K562 (cell line): ENCODE measurements around the gene ENDOD1. TPM values are rescaled to one million over a fixed set of nuclear protein-coding genes. Genes with fewer than 3 reads are reported as not detected.

Experiments used
- BDP1 ChIP-seq: IDR thresholded peaks from 3 replicates; pipeline ENCODE4 v1.6.1; 2011; ENCODE audit not compliant: insufficient read length, insufficient read depth
- CCNT2 ChIP-seq: IDR thresholded peaks from 2 replicates; pipeline ENCODE4 v1.6.1; 2011; ENCODE audit warnings: borderline replicate concordance, low read depth, mild to moderate bottlenecking, moderate library complexity, mixed read lengths, low read length; ENCODE audit not compliant: insufficient read length; ENCODE audit errors: extremely low read depth
- CGGBP1 ChIP-seq: fragments of 250-450 bp; sonication (Bioruptor Pico); IDR thresholded peaks from 2 replicates; pipeline ENCODE4 v1.9.0; 2021; ENCODE audit warnings: mild to moderate bottlenecking
- HEY1 ChIP-seq: fragments of 250-450 bp; sonication (Bioruptor Pico); IDR thresholded peaks from 2 replicates; pipeline ENCODE4 v1.5.0; 2020; ENCODE audit warnings: mild to moderate bottlenecking, moderate library complexity, borderline replicate concordance
- HNRNPK ChIP-seq: fragments of 200-400 bp; formaldehyde crosslinking; IDR thresholded peaks from one replicate; pipeline ENCODE4 v1.6.1; 2018; ENCODE audit warnings: mild to moderate bottlenecking, low read depth, low read length; ENCODE audit not compliant: poor library complexity, severe bottlenecking
- KLF10 ChIP-seq: fragments of 250-450 bp; sonication (Bioruptor Pico); IDR thresholded peaks from 2 replicates; pipeline ENCODE4 v1.6.1; 2021; ENCODE audit warnings: matching md5 sums
- LARP7 ChIP-seq: fragments of 450-650 bp; IDR thresholded peaks from 2 replicates; pipeline ENCODE4 v1.6.1; 2016
- MCM5 ChIP-seq: fragments of 450-650 bp; IDR thresholded peaks from 2 replicates; pipeline ENCODE4 v1.6.1; 2016; ENCODE audit warnings: low read depth
- PCBP1 ChIP-seq: fragments of 200-400 bp; formaldehyde crosslinking; IDR thresholded peaks from 2 replicates; pipeline ENCODE4 v1.6.1; 2018; ENCODE audit warnings: mild to moderate bottlenecking, low read depth, low read length; ENCODE audit not compliant: poor library complexity, severe bottlenecking
- PYGO2 ChIP-seq: fragments of 450-650 bp; IDR thresholded peaks from 2 replicates; pipeline ENCODE4 v1.6.1; 2016; ENCODE audit warnings: mild to moderate bottlenecking, missing genetic modification characterization, moderate library complexity, missing compliant biosample characterization
- SMAD1 ChIP-seq: fragments of 150-350 bp; IDR thresholded peaks from 2 replicates; pipeline ENCODE4 v1.6.1; 2014; ENCODE audit warnings: low read length, low read depth; ENCODE audit not compliant: partially characterized antibody
- TAF1 ChIP-seq: IDR thresholded peaks from 2 replicates; pipeline ENCODE4 v1.6.1; 2011; ENCODE audit warnings: mild to moderate bottlenecking, low read length, moderate library complexity; ENCODE audit not compliant: insufficient read depth, control insufficient read depth, severe bottlenecking; ENCODE audit errors: extremely low read depth
- TGIF2 ChIP-seq: sonication (generic); formaldehyde crosslinking; IDR thresholded peaks from 2 replicates; pipeline ENCODE4 v1.8.1; 2022; ENCODE audit warnings: mild to moderate bottlenecking, missing genetic modification reagents, moderate library complexity
- THAP12 ChIP-seq: fragments of 250-450 bp; sonication (Bioruptor Pico); IDR thresholded peaks from 2 replicates; pipeline ENCODE4 v1.9.0; 2021; ENCODE audit warnings: mild to moderate bottlenecking, inconsistent platforms
- TOE1 ChIP-seq, 2 experiments: fragments of 450-650 bp in 1 of 2; sonication (generic) in 1 of 2; formaldehyde crosslinking in 1 of 2; IDR thresholded peaks; 2 replicates each; pipeline versions ENCODE4 v1.7.1 to v1.8.0; 2016 to 2022; ENCODE audit warnings: borderline replicate concordance in 2 of 2, mild to moderate bottlenecking in 2 of 2, antibody characterized with exemption in 1 of 2, inconsistent platforms in 1 of 2, low read depth in 1 of 2, missing genetic modification reagents in 1 of 2, moderate library complexity in 1 of 2
- ZBTB33 ChIP-seq: sonication (generic); formaldehyde crosslinking; IDR thresholded peaks from 2 replicates; pipeline ENCODE4 v1.8.1; 2023; ENCODE audit warnings: mild to moderate bottlenecking, missing genetic modification reagents
- ZBTB43 ChIP-seq: sonication (generic); formaldehyde crosslinking; IDR thresholded peaks from 2 replicates; pipeline ENCODE4 v1.8.0; 2023; ENCODE audit warnings: mild to moderate bottlenecking, missing genetic modification reagents
- ZNF778 ChIP-seq: fragments of 450-650 bp; formaldehyde crosslinking; IDR thresholded peaks from 2 replicates; pipeline ENCODE4 v1.4.0; 2020; ENCODE audit warnings: mild to moderate bottlenecking, moderate library complexity
- ZZZ3 ChIP-seq: fragments of 450-650 bp; IDR thresholded peaks from 2 replicates; pipeline ENCODE4 v1.6.1; 2016; ENCODE audit warnings: antibody characterized with exemption, mild to moderate bottlenecking, moderate library complexity
- polyA plus RNA-seq, 8 experiments: library from polyadenylated mRNA; depleted of rRNA in 4 of 8; stranded (reverse) in 5 of 8; unstranded in 3 of 8; fragments of >200 nt; fragmentation: Nextera tagmentation in 2 of 8; fragmentation: Illumina TruSeq in 1 of 8; extraction: Ambion mirVana in 2 of 8; extraction: Trizol in 1 of 8; gene quantifications; 2 replicates each; pipeline versions ENCODE4 v1.2.1 to v1.2.3, GENCODE V29; 2011 to 2014; ENCODE audit warnings: inconsistent platforms in 1 of 8, missing spikeins in 1 of 8
- total RNA-seq, 7 experiments: library from RNA; depleted of rRNA in 6 of 7; stranded (reverse); fragments of >200 nt in 6 of 7; fragmentation: Illumina TruSeq in 2 of 7; extraction: Trizol in 2 of 7; gene quantifications; 2 replicates each; pipeline versions ENCODE4 v1.2.1 to v1.2.3, GENCODE V29; 2011 to 2021; ENCODE audit warnings: low replicate concordance in 1 of 7
- TF ChIP-seq, protein P1 (sequence below): fragments of 200-400 bp; formaldehyde crosslinking; IDR thresholded peaks from 2 replicates; pipeline ENCODE4 v1.6.1; 2017; ENCODE audit warnings: mild to moderate bottlenecking, low read depth, low read length, moderate library complexity

The ENDOD1 gene
- total and polyA plus RNA-seq, 9 of the 15 experiments (the other 6 are each of a cell fraction or from before 2014, with no cell fraction given) = 4.2 to 11.8 (median 9.3) TPM

- no peak for TF ChIP-seq ZBTB43 (CRISPR knock-in tag)
- TF ChIP-seq LARP7 = no peak
- TF ChIP-seq CGGBP1 (CRISPR knock-in tag) = no peak
- no peak for TF ChIP-seq KLF10 (CRISPR knock-in tag)
- no peak for TF ChIP-seq THAP12
- no peak for TF ChIP-seq BDP1
- no peak for TF ChIP-seq MCM5
- TF ChIP-seq ZNF778 = no peak
- no peak for TF ChIP-seq ZZZ3
- TF ChIP-seq HEY1 (CRISPR knock-in tag) = no peak
- TF ChIP-seq, protein P1, sequence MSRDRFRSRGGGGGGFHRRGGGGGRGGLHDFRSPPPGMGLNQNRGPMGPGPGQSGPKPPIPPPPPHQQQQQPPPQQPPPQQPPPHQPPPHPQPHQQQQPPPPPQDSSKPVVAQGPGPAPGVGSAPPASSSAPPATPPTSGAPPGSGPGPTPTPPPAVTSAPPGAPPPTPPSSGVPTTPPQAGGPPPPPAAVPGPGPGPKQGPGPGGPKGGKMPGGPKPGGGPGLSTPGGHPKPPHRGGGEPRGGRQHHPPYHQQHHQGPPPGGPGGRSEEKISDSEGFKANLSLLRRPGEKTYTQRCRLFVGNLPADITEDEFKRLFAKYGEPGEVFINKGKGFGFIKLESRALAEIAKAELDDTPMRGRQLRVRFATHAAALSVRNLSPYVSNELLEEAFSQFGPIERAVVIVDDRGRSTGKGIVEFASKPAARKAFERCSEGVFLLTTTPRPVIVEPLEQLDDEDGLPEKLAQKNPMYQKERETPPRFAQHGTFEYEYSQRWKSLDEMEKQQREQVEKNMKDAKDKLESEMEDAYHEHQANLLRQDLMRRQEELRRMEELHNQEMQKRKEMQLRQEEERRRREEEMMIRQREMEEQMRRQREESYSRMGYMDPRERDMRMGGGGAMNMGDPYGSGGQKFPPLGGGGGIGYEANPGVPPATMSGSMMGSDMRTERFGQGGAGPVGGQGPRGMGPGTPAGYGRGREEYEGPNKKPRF = no peak
- no peak for TF ChIP-seq SMAD1
- no peak for TF ChIP-seq HNRNPK
- TF ChIP-seq TAF1 = peak; percentile 88
- no peak for TF ChIP-seq PYGO2 (tag)
- TF ChIP-seq CCNT2 = no peak
- TF ChIP-seq TOE1 (IDR thresholded peaks at IDR 0.05; ENCODE audit: borderline replicate concordance) = no peak
- no peak for TF ChIP-seq TOE1 (CRISPR knock-in tag; IDR thresholded peaks at IDR 0.05; ENCODE audit: borderline replicate concordance, low read depth)
- TF ChIP-seq ZBTB33 = no peak
- no peak for TF ChIP-seq PCBP1
- no peak for TF ChIP-seq TGIF2 (CRISPR knock-in tag)
These were observed 21.1 kb upstream of the ENDOD1 start (continued) for GRCh38 chr11:95068549-95068948.
